HepG2 (cell line): ENCODE data around the gene AGAP1. TPM values are rescaled to one million over a fixed set of nuclear protein-coding genes. Genes with fewer than 3 reads are reported as not detected.

Source experiments
- GABPA ChIP-seq, 2 experiments: IDR thresholded peaks; 2 replicates each; pipeline ENCODE4 v1.6.1; 2011 to 2016; ENCODE audit warnings: low read depth in 2 of 2, low read length in 1 of 2, missing biosample characterization in 1 of 2, missing genetic modification characterization in 1 of 2
- GATAD2A ChIP-seq: IDR thresholded peaks from 2 replicates; pipeline ENCODE4 v1.6.1; 2016
- HHEX ChIP-seq: IDR thresholded peaks from 2 replicates; pipeline ENCODE4 v1.6.1; 2016; ENCODE audit warnings: control low read depth
- HNF1B ChIP-seq: sonication (generic); formaldehyde crosslinking; IDR thresholded peaks from 2 replicates; pipeline ENCODE4 v1.5.1; 2020; ENCODE audit warnings: mild to moderate bottlenecking, moderate library complexity, missing genetic modification reagents
- KMT2A ChIP-seq: sonication (generic); formaldehyde crosslinking; IDR thresholded peaks from 2 replicates; pipeline ENCODE4 v1.4.0; 2020; ENCODE audit warnings: missing genetic modification reagents
- MIXL1 ChIP-seq: IDR thresholded peaks from 2 replicates; pipeline ENCODE4 v1.6.1; 2016
- SATB2 ChIP-seq: sonication (generic); formaldehyde crosslinking; IDR thresholded peaks from 2 replicates; pipeline ENCODE4 v1.5.0; 2020; ENCODE audit warnings: missing genetic modification reagents
- SRSF9 ChIP-seq: fragments of 200-400 bp; formaldehyde crosslinking; IDR thresholded peaks from 2 replicates; pipeline ENCODE4 v1.6.1; 2018; ENCODE audit warnings: borderline replicate concordance, mild to moderate bottlenecking, low read depth, low read length; ENCODE audit not compliant: insufficient read depth, poor library complexity, severe bottlenecking
- SRY ChIP-seq: sonication (generic); formaldehyde crosslinking; IDR thresholded peaks from 2 replicates; pipeline ENCODE4 v1.8.0; 2022; ENCODE audit warnings: mild to moderate bottlenecking, missing genetic modification reagents
- ZFP36 ChIP-seq: fragments of 150-350 bp; IDR thresholded peaks from 2 replicates; pipeline ENCODE4 v1.6.1; 2018; ENCODE audit warnings: borderline replicate concordance, low read length, low read depth; ENCODE audit not compliant: partially characterized antibody
- ZNF121 ChIP-seq: sonication (generic); formaldehyde crosslinking; IDR thresholded peaks from 2 replicates; pipeline ENCODE4 v1.5.0; 2020; ENCODE audit warnings: mild to moderate bottlenecking, missing genetic modification reagents
- ZNF232 ChIP-seq: sonication (generic); formaldehyde crosslinking; IDR thresholded peaks from 2 replicates; pipeline ENCODE4 v1.4.0; 2020; ENCODE audit warnings: missing genetic modification reagents, borderline replicate concordance
- ZNF441 ChIP-seq: sonication (generic); formaldehyde crosslinking; IDR thresholded peaks from 2 replicates; pipeline ENCODE4 v1.7.0; 2021; ENCODE audit warnings: missing genetic modification reagents, borderline replicate concordance
- ZNF512 ChIP-seq: sonication (generic); formaldehyde crosslinking; IDR thresholded peaks from 2 replicates; pipeline ENCODE4 v1.4.0; 2020; ENCODE audit warnings: mild to moderate bottlenecking, missing genetic modification reagents
- ZNF547 ChIP-seq: sonication (generic); formaldehyde crosslinking; IDR thresholded peaks from 2 replicates; pipeline ENCODE4 v1.5.1; 2020; ENCODE audit warnings: mild to moderate bottlenecking, missing genetic modification reagents
- ZNF7 ChIP-seq: IDR thresholded peaks from 2 replicates; pipeline ENCODE4 v1.6.1; 2016; ENCODE audit warnings: missing biosample characterization, missing genetic modification reagents
- ZNF747 ChIP-seq: sonication (generic); formaldehyde crosslinking; IDR thresholded peaks from 2 replicates; pipeline ENCODE4 v1.8.1; 2023; ENCODE audit warnings: missing genetic modification reagents, mild to moderate bottlenecking, borderline replicate concordance
- polyA plus RNA-seq, 8 experiments: library from polyadenylated mRNA; depleted of rRNA in 3 of 8; stranded (reverse) in 7 of 8; unstranded in 1 of 8; fragments of >200 nt; fragmentation: Illumina TruSeq in 4 of 8; extraction: Trizol in 4 of 8; gene quantifications; 2 replicates each; pipeline versions ENCODE4 v1.2.1 to v1.2.3, GENCODE V29; 2011 to 2016; ENCODE audit warnings: low read depth in 4 of 8, missing spikeins in 1 of 8, mixed read lengths in 1 of 8; ENCODE audit not compliant: insufficient read depth in 1 of 8
- total RNA-seq, 5 experiments: library from RNA; depleted of rRNA; stranded (reverse); fragments of >200 nt; fragmentation: Illumina TruSeq; extraction: Trizol; gene quantifications; 2 replicates each; pipeline ENCODE4 v1.2.3, GENCODE V29; 2016; ENCODE audit warnings: low read depth in 1 of 5
- TF ChIP-seq, protein P1 (sequence below): sonication (generic); formaldehyde crosslinking; IDR thresholded peaks from 2 replicates; pipeline ENCODE4 v1.4.0; 2020; ENCODE audit warnings: missing genetic modification reagents
- TF ChIP-seq, protein P2 (sequence below): sonication (generic); formaldehyde crosslinking; IDR thresholded peaks from 2 replicates; pipeline ENCODE4 v1.8.1; 2023; ENCODE audit warnings: mild to moderate bottlenecking, inconsistent platforms, moderate library complexity, missing genetic modification reagents, borderline replicate concordance
- TF ChIP-seq, protein P3 (sequence below): sonication (generic); formaldehyde crosslinking; IDR thresholded peaks from 2 replicates; pipeline ENCODE4 v1.5.1; 2020; ENCODE audit warnings: mild to moderate bottlenecking, missing genetic modification reagents

Gene AGAP1
- total and polyA plus RNA-seq, 2 of the 13 experiments (the other 11 are each of a cell fraction or from before 2014, with no cell fraction given) = 21.2 to 32.7 TPM

DNA sequence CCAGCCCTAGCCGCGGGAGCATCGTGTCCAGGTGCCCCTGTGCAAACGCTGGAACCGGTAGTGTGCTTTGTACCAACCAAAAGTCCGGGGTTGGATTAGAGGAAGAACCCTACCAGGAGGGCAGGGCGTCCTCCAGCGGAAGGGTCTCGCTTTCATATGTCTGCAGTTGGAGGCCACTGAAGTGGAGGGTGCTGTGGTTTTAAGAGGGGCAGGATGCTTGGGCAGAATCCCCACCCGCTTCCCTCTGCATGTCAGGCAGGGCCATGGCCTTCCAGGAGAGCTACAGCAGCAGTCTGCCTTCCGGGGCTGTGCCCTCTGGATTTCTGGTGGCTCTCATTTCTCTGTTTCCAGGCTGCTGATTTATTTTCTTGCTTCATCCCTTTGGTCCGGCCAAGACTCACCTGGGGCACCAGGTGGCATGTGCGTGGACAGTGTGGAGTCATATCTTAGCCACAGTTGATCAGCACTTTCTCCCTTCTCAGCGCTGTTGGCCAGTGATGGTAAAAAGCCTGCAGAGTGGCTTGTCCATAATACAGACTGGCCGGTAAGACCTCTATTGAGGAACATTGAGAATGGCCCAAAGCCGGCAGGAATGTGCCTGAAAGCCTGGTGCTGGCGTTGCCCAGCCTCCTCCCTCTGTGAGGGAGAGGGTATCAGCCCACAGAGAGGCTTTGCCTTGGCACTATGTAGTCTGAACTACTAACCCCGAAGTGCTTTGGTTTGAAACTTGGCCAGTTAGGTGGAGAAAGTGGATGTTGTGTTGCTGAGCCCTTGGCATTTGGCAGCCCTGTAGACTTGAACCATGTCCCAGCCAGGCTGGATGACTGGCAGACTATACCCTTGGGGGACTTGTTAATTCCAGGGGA lies 1.8 kb downstream of the AGAP1 start (continued):
- TF ChIP-seq, protein P1, sequence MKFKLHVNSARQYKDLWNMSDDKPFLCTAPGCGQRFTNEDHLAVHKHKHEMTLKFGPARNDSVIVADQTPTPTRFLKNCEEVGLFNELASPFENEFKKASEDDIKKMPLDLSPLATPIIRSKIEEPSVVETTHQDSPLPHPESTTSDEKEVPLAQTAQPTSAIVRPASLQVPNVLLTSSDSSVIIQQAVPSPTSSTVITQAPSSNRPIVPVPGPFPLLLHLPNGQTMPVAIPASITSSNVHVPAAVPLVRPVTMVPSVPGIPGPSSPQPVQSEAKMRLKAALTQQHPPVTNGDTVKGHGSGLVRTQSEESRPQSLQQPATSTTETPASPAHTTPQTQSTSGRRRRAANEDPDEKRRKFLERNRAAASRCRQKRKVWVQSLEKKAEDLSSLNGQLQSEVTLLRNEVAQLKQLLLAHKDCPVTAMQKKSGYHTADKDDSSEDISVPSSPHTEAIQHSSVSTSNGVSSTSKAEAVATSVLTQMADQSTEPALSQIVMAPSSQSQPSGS (CRISPR knock-in tag) = no peak
- TF ChIP-seq SRSF9 = no peak
- TF ChIP-seq ZNF512 (CRISPR knock-in tag) = peak; percentile 17; the same call in 1 of the 2 replicates
- no peak for TF ChIP-seq MIXL1 (CRISPR knock-in tag)
- no peak for TF ChIP-seq ZNF232 (CRISPR knock-in tag)
- no peak for TF ChIP-seq ZNF7 (CRISPR knock-in tag)
- TF ChIP-seq, protein P2, sequence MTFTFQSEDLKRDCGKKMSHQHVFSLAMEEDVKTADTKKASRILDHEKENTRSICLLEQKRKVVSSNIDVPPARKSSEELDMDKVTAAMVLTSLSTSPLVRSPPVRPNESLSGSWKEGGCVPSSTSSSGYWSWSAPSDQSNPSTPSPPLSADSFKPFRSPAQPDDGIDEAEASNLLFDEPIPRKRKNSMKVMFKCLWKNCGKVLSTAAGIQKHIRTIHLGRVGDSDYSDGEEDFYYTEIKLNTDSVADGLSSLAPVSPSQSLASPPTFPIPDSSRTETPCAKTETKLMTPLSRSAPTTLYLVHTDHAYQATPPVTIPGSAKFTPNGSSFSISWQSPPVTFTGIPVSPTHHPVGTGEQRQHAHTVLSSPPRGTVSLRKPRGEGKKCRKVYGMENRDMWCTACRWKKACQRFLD (CRISPR knock-in tag) = 0 out of 2 replicates have a peak, but pooled peaks have one; percentile 6
- no peak for TF ChIP-seq ZNF547 (CRISPR knock-in tag)
- TF ChIP-seq GATAD2A (CRISPR knock-in tag) = no peak
- TF ChIP-seq SATB2 = no peak
- no peak for TF ChIP-seq HHEX (CRISPR knock-in tag)
- TF ChIP-seq ZFP36 = no peak
- TF ChIP-seq HNF1B (CRISPR knock-in tag) = 0 out of 2 replicates have a peak, but pooled peaks have one; percentile 39
- 0 out of 2 replicates have a peak, but pooled peaks have one; percentile 17 for TF ChIP-seq ZNF441 (CRISPR knock-in tag)
- no peak for TF ChIP-seq ZNF121
- no peak; the same call in 1 of the 2 replicates for TF ChIP-seq KMT2A (CRISPR knock-in tag)
- TF ChIP-seq GABPA (IDR thresholded peaks at IDR 0.05; ENCODE audit: low read depth, low read length) = no peak
- no peak for TF ChIP-seq GABPA (CRISPR knock-in tag; IDR thresholded peaks at IDR 0.05; ENCODE audit: low read depth)
- TF ChIP-seq, protein P3, sequence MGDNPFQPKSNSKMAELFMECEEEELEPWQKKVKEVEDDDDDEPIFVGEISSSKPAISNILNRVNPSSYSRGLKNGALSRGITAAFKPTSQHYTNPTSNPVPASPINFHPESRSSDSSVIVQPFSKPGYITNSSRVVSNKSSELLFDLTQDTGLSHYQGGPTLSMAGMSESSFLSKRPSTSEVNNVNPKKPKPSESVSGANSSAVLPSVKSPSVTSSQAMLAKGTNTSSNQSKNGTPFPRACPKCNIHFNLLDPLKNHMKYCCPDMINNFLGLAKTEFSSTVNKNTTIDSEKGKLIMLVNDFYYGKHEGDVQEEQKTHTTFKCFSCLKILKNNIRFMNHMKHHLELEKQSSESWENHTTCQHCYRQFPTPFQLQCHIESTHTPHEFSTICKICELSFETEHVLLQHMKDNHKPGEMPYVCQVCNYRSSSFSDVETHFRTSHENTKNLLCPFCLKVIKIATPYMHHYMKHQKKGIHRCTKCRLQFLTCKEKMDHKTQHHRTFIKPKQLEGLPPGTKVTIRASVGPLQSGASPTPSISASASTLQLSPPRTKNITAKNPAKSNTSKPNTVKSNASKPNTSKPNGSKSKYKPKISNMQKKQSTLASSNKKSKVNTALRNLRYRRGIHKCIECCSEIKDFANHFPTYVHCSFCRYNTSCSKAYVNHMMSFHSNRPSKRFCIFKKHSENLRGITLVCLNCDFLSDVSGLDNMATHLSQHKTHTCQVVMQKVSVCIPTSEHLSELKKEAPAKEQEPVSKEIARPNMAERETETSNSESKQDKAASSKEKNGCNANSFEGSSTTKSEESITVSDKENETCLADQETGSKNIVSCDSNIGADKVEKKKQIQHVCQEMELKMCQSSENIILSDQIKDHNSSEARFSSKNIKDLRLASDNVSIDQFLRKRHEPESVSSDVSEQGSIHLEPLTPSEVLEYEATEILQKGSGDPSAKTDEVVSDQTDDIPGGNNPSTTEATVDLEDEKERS = no peak
- TF ChIP-seq SRY (CRISPR knock-in tag) = 0 out of 2 replicates have a peak, but pooled peaks have one; percentile 5
- no peak; the same call in 1 of the 2 replicates for TF ChIP-seq ZNF747 (CRISPR knock-in tag)
